Measurements from ENCODE around the gene AP1M2.

- TF ChIP-seq CTCF (IDR thresholded peaks at IDR 0.05) (no peak), POLR2AphosphoS5 (IDR thresholded peaks at IDR 0.05) (no peak)
Measured at GRCh38 chr19:10601999-10602329, 14.9 kb upstream of the AP1M2 start.

Measured in prostate gland (tissue), 2 donors.